ENCODE measurements around the gene SUPV3L1.

SUPV3L1 gene

GRCh38 chr10:69181433-69181832 lies 1.4 kb downstream of the SUPV3L1 start:
- Histone ChIP-seq H3K27me3 (replicated peaks; ENCODE audit: control insufficient read depth, insufficient read depth, low read length) (no peaks in the 10 kb centered on the region), H3K4me3 (replicated peaks; ENCODE audit: low read depth, low read length) (peak overlapping the region; percentile 98), H3K36me3 (ENCODE audit: control insufficient read depth, insufficient read depth, low read length) (peaks cover 3% of the 10 kb centered on the region; the same call in 1 of the 2 replicates)
- no peak for DNase-seq (ENCODE audit: extremely low read depth, insufficient read length)
- TF ChIP-seq CTCF (IDR thresholded peaks at IDR 0.05; ENCODE audit: insufficient read depth, low read length, poor library complexity, severe bottlenecking), result no peak

GRCh38 chr10:69182005-69182404 lies 2.0 kb downstream of the SUPV3L1 start:
- no peak for DNase-seq (ENCODE audit: extremely low read depth, insufficient read length)
- H3K4me3 ChIP-seq (replicated peaks; ENCODE audit: low read depth, low read length), result no peak overlapping the region
- no peaks in the 10 kb centered on the region for H3K27me3 ChIP-seq (replicated peaks; ENCODE audit: control insufficient read depth, insufficient read depth, low read length)
- peaks cover 3% of the 10 kb centered on the region; the same call in 1 of the 2 replicates for H3K36me3 ChIP-seq (ENCODE audit: control insufficient read depth, insufficient read depth, low read length)
- TF ChIP-seq CTCF (IDR thresholded peaks at IDR 0.05; ENCODE audit: insufficient read depth, low read length, poor library complexity, severe bottlenecking), result no peak

- no peaks in the 10 kb centered on the region for H3K27me3 ChIP-seq (replicated peaks; ENCODE audit: control insufficient read depth, insufficient read depth, low read length)
- no peak for DNase-seq (ENCODE audit: extremely low read depth, insufficient read length)
- no peak overlapping the region for H3K4me3 ChIP-seq (replicated peaks; ENCODE audit: low read depth, low read length)
- TF ChIP-seq CTCF (IDR thresholded peaks at IDR 0.05; ENCODE audit: insufficient read depth, low read length, poor library complexity, severe bottlenecking), result no peak
- H3K36me3 ChIP-seq (ENCODE audit: control insufficient read depth, insufficient read depth, low read length), result peaks cover 7% of the 10 kb centered on the region
These were observed 6.5 kb downstream of the SUPV3L1 start for GRCh38 chr10:69186524-69186923.

GRCh38 chr10:69201045-69201444 lies 21.0 kb downstream of the SUPV3L1 start:
- DNase-seq (ENCODE audit: extremely low read depth, insufficient read length), result no peak
- H3K36me3 ChIP-seq (ENCODE audit: control insufficient read depth, insufficient read depth, low read length), result no peaks in the 10 kb centered on the region; the same call in 1 of the 2 replicates
- H3K4me3 ChIP-seq (replicated peaks; ENCODE audit: low read depth, low read length), result no peak overlapping the region
- no peak for TF ChIP-seq CTCF (IDR thresholded peaks at IDR 0.05; ENCODE audit: insufficient read depth, low read length, poor library complexity, severe bottlenecking)
- no peaks in the 10 kb centered on the region for H3K27me3 ChIP-seq (replicated peaks; ENCODE audit: control insufficient read depth, insufficient read depth, low read length)

GRCh38 chr10:69202332-69202731 lies 22.3 kb downstream of the SUPV3L1 start:
- TF ChIP-seq CTCF (IDR thresholded peaks at IDR 0.05; ENCODE audit: insufficient read depth, low read length, poor library complexity, severe bottlenecking), result no peak
- Histone ChIP-seq H3K36me3 (ENCODE audit: control insufficient read depth, insufficient read depth, low read length) (peaks cover 3% of the 10 kb centered on the region), H3K27me3 (replicated peaks; ENCODE audit: control insufficient read depth, insufficient read depth, low read length) (no peaks in the 10 kb centered on the region), H3K4me3 (replicated peaks; ENCODE audit: low read depth, low read length) (no peak overlapping the region)
- DNase-seq (ENCODE audit: extremely low read depth, insufficient read length), result no peak

GRCh38 chr10:69208761-69209160 lies 28.7 kb downstream of the SUPV3L1 start:
- no peak for DNase-seq (ENCODE audit: extremely low read depth, insufficient read length)
- TF ChIP-seq CTCF (IDR thresholded peaks at IDR 0.05; ENCODE audit: insufficient read depth, low read length, poor library complexity, severe bottlenecking), result no peak
- no peak overlapping the region for H3K4me3 ChIP-seq (replicated peaks; ENCODE audit: low read depth, low read length)
- H3K27me3 ChIP-seq (replicated peaks; ENCODE audit: control insufficient read depth, insufficient read depth, low read length), result no peaks in the 10 kb centered on the region
- peaks cover 11% of the 10 kb centered on the region for H3K36me3 ChIP-seq (ENCODE audit: control insufficient read depth, insufficient read depth, low read length)
